Measurements from ENCODE around the gene ZNF558.

Gene ZNF558

DNA sequence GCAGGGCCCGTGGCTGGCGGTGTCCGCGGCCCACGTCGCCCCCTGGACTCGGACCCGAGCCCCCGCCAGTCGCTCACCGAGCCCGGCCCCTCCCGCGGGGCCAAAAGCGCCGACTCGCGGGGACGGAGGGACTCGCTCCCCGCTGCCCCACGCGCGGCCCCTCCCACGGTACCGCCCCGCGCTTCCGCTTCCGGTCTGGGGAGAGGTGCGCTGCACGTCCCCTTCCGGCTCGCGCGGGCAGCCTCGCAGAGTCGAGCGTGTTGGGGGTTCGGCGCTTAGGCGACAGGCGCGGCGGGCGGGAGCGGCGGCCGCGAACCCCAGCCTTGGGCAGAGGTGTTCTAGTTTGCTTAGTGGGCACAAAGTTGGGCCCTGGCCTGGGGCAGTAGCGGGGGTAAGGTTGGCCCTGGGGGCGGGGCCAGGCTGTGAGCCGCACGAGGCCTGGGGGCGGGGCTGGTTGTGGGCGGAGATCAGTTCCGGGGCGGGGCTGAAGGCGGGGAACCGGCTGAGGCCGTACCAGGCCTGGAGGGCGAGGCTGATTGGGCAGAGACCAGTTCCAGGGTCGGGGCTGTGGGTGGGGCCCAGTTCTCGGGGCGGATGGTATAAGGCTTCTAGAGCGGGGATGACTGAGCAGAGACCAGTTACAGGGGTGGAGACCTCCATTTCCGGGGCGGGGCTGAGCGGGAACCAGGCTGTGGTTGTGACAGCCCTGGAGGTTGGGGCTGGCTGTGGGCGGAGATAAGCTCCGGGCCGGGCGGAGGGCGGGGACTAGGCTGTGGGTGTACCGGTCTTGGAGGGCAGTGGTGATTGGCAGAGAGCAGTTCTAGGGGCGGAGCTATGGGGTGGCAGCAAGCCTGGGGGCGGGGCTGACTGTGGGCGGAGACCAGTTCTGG lies at the start of gene ZNF558, which contains the start of gene MBD3L1:
TSS of gene ZNF558 (minus strand) at position 173 of the 890 bp plus-strand sequence. CDS start 9,645 bp downstream, outside the sequence.
TSS of gene MBD3L1 (plus strand) at position 246 of the 890 bp plus-strand sequence. CDS start 10,302 bp downstream, outside the sequence.
- DNase-seq, result peak; percentile 95 to 100 (median 99)

DNA sequence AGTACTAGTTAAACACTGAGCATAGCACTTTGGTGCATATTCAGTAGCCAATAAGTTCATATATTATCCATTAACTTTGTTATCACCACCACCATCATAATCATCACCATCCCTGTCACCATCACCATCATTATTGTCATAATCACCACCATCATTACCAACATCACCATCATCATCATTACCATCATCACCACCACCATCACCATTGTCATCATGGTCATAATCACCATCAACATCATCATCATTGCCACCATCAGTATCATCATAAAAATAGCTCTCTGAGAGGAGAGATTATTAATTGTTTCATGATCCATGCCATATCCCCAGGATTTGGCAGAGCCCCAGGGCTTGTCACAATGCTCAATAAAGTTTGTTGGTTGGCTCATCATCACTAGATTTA lies 49.4 kb upstream of the ZNF558 start:
- no peak for DNase-seq

DNA sequence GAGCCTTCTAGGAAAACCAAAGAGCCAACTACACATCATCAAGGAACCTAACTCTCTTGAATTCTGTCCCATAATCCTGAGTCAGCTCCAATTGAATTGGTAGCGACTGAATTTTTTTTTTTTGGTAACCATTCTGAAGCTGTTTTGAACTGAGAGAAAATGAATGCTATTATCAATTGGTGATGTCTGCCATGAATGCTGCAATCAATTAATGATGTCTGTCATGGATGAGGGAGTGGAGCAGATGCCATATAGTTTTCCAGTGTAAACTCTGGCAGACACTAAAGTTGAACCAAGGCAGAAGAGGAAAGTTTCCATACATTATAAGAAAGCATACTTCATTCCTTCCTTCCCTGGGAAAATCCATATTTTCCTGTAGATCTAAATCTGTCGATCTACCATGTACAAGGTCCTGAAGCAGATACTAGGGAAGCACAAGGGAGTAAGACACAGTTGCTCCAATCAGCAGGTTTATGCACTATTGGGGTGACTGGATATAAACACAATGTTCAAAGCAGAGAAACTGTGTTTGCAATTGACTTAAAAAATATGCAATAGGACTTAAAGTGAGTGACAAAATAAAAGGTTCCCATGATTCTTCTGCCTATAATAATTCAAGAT lies 48.9 kb upstream of the ZNF558 start:
- DNase-seq, result no peak

DNA sequence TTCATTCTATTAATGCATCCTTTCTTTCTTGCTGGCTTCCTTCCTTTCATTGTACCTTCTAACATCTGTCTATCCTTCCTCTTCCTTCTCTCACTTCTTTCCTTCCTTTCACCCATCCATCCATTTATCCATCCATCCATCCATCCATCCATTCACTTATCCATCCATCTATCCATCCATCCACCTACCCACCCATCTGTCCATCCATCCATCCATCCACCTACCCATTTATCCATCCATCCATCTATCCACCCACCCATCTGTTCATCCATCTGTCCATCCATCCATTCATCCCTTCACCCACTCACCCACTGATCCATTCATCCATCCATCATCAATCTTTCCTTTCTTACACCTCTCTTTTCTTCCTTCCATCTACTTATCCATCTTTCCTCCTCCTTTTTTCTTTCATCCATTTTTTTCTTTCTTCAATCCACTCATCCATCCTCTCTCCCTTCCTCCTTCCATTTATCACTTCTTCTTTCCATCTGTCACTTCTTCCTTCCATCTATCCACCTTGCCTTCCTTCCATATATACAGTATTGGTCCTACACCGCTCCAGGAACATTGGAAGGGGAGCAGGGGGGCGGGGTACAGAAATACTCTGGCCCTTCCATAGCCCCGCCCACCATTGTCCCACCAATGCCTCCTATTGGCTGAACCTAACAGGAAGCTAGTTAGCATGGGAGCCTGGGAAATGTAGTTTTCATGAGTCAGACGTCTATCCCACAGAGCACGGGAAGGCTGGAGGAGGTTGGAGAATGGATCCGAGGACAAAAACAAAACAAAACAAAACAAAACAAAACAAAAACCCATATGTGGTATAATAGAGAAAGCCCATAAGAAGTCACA lies 46.0 kb upstream of the ZNF558 start:
- no peak for DNase-seq

DNA sequence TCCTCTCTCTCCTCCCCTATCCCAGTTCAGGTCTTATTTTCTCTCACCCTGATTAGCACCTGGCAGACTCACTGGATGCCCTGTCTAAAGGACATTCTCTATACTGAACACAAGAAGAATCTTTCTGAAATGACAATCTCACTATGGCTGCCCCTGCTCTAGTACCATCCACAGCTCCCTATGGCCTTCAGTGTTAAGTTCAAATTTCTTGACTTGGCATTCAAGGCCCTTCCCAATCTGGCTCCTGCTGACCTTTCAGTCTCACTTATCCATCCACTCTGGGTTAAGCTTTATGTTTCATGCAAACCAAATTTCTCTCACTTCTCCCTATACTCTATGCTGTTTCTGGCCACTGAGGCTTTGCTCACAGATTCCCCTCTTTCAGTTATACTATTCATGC lies 34.2 kb upstream of the ZNF558 start:
- no peak for DNase-seq

DNA sequence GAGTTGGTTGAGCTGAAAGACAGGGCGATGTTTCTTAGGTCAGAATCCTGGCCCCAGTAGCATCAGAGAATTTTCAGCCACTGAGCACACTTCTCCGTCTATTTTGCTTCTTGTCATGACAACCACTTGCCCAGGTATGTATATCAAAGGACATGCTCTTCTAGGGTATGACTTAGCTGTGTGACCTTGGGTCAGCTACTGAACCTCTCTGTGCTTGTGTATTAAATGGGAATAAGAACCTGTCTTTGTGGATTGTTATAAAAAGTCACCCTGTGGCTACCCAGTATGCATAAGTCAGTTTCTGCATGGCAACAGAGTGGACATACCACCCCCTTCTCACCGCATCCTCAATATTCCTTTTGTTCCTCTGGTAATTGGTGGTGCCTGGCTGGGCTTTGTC lies 26.2 kb upstream of the ZNF558 start:
- no peak for DNase-seq

DNA sequence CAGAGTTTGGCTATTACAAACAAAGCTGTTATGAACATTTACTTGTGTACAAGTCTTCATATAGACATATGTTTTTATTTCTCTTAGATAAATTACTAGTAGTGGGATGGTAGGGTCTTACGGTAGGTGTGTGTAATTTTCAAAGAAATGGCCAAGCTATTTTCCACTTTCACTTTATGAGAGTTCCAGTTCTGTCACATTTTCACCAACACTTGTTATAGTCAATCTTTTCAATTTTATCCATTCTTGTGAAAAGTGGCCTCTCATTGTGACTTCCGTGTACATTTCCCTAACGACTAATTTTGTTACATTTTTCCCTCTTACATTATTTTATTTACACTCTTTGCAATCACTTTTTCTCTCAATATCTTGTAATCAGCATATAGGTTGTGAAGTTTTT lies 18.4 kb upstream of the ZNF558 start:
- DNase-seq, result no peak

DNA sequence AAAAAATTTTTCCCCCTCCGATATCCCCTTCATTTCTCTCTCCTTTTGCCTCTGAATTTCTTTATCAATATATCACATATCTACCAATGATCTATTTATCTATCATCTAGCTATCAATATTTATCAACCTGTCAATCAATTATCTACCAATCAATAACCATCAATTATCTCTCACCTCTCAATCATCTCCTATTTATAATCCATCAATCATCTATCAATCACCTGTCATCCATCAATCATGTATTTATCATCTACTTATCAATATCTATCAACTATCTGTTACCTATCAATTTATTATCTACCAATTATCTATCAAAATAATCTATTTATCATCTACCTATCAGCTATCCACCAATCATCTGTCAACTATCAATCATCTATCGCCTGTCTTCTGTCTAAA lies 17.1 kb upstream of the ZNF558 start:
- DNase-seq, result no peak

DNA sequence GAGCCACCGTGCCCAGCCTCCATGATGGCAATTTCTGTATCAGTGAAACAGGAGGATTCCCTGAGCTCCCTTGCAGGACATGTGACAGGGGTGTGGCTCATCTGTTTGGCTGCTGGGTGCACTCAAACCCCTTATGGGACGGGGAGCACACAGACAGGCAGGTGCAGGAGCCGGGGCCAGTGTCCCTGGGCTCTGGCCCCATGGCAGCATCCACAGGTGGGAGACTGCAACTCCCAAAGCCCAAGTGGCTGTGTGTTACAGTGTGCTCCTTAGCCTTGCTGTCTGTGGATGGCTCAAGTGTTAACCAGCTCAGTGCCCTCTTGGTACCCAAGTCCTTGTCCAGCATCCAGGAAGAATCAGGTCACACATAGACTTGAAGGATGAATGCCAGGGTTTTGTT lies 14.7 kb upstream of the ZNF558 start:
- DNase-seq, result no peak

DNA sequence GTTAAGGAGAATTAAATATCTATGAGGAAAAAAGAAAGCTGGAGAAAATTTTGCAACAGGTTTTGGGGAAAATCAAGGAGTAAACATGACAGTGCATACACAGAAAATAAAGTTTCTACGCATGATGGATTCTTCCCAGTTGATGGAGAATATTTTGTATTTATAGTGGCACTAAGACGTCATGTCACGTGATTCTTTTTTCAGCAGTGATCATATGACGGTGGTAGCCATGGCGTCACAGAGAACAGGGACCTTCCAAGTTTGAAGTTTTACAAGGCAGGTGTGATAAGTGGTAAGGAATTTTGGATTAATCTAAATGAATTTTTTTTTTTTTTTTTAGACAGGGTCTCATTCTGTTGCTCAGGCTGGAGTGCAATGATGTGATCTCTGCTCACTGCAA lies 8.6 kb upstream of the ZNF558 start:
- no peak for DNase-seq

DNA sequence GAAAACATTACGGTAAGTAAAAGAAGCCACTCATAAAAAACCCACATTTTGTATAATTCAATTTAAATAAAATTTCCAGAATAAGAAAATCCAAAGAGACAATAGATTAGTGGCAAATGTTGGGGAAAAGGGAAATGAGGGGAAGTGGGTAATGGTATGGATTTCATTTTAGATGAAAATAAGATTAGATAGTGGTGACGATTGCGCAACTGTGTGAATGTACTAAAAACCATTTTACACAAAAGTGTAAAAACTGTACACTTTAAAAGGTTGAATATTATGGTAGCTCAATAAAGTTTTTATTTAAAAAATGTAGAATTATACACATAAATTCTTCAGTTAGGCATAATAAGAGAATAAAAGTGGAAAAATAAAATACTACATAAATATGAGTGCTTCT lies 3.8 kb upstream of the ZNF558 start:
- DNase-seq, result no peak

DNA sequence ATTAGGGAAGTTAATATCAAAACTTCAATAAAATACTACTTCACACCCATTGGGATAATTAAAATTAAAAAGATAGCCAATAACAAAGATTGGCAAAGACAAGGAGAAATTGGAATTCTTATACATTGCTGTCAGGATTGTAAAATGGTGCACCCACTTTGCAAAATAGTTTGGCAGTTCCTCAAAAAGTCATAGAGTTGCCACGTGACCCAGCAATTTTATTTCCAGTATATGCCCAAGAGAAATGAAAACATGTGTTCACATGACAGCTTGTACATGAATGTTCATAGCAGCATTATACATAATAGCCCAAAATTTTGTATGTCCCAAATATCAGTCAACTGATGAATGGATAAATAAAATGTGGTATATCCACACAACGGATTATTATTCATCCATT lies 3.3 kb upstream of the ZNF558 start:
- no peak for DNase-seq

DNA sequence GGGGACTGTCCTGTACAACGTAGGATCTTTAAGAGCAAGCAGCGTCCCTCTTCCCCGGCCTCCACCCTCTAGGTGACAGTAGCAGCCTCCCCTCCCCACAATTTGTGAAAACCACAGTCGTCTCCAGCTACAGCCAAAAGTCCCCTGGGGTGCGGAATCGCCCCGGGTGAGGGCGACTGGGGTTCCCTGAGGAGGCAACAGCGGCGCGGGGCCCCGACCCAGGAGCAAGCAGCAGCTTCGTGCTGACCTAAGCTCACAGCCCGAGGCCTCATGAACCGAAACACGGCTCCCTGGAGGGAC lies 322 bp downstream of the ZNF558 start:
- DNase-seq, result peak in 5 of 51 donors; percentile 21 to 63 (median 45)

DNA sequence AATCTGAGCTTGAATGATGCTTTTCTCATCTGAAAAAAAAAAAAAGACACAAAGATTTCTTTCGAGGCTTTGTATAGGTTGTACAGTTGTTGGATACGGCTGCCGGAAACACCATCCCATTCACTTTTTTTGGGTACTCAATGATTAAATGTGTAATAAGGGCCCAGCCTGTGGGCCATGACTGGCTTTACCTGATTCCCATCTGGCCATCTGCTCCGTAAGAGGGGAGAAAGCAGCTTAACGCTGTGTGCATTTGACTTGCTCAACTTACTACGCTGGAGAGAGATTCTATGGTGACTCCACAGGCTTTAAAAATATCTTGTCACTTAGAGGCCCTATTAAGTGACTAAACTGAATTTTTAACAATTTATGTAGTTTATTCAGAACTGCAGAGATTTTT lies 731 bp downstream of the ZNF558 start:
- DNase-seq, result no peak

DNA sequence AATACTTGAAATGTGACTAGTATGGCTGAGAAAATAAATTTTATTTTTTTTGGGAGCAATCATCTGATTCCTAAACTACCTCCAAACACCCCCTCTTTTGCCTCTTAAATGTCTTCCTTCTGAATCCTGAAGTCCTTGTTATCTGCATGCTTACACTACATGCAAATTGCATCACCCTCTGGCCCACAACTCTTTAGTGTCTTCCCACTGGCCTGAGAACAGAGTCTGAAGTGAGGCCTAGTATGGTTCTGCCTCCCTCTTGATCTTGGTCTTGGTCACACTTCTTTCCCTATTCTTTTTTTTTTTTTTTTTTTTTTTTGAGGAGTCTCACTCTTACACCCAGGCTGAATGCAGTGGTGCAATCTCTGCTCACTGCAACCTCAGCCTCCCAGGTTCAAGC lies 4.8 kb downstream of the ZNF558 start:
- no peak for DNase-seq

DNA sequence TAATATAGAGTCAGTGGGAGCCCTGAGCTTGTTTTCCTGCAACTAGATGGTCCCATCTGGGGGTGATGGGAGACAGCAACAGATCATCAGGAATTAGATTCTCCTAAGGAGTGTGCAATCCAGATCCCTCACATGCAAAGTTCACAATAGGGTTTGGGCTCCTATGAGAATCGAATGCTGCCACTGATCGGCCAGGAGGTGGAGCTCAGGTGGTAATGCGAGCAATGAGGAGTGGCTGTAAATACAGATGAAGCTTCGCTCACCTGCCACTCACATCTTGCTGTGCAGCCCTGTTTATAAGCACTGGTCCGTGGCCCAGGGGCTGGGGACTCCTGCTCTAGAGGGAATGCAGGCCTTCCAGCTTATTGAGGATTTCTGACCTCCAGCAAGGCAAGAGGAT lies 5.7 kb downstream of the ZNF558 start:
- no peak for DNase-seq

DNA sequence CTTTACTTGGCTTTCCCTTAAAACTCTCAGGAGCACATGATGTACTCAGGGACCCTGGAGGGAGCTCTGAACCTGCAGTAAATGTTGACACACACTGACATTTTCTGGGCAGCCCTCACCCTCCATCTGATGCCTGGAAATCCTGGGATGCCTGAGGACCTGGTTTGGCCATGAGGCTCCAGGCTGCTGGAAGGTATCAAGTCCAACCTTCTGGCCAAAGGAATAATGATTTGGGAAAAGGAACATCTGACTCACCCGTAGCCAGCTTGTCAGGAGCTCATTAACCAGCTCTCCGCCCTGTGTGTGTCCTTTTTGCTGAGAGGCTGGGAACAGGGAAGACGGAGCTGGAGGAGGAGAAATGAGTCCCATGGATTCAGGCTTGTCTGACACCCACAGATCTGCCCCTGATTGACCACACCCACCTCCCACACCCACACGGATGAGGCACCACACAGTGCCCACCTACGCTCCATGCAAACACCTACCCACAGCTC lies 10.3 kb downstream of the ZNF558 start:
- DNase-seq, result no peak

DNA sequence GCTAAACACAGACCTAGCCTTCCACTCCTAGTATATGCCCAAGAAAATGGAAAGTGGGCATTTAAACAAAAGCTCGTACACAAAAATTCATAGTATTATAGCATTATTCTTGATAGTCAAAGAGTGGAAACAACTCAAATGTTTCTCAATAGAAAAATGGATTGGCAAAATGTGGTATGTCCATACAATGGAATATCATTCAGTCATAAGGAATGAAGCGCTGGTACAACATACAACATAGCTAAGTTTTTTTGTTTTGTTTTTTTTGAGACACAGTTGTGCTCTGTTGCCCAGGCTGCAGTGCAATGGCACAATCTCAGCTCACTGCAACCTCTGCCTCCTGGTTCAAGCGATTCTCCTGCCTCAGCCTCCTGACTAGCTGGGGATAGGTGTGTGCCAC lies 11.9 kb downstream of the ZNF558 start:
- no peak for DNase-seq

DNA sequence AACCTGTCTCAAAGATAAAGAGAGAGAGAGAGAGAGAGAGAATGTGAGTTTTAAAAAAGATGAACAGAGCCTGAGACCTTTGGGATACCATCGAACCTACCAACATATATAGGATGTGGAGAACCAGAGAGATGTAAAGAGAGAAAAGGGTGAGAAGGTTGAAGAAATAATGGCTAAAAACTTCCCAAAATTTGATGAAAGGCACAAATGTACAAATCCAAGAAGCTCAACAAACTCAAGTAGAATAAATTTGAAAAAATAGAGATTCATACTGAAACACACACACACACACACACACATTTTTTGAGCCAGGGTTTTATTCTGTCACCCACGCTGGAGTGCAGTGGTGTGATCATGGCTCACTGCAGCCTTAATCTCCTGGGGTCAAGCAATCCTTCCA lies 16.3 kb downstream of the ZNF558 start:
- DNase-seq, result no peak

DNA sequence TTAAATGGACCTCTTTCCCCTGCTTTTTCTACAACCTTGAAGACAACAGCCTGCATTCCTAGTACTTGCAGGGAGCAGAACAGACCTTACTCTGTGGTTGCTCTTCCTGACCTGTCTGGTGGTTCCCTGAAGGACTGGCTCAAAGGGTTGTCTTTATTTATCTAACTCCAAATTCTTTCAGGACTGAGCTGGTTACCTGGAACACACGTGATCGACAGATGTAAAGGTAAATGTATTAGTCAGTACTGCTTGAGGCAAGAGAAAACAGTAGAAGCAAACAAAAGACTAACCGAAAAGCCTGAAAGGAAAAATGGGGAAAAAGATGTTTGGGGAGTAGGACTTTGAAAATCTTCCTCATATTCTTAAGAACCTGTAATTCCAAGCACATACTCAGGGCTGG lies 17.9 kb downstream of the ZNF558 start:
- DNase-seq, result no peak

DNA sequence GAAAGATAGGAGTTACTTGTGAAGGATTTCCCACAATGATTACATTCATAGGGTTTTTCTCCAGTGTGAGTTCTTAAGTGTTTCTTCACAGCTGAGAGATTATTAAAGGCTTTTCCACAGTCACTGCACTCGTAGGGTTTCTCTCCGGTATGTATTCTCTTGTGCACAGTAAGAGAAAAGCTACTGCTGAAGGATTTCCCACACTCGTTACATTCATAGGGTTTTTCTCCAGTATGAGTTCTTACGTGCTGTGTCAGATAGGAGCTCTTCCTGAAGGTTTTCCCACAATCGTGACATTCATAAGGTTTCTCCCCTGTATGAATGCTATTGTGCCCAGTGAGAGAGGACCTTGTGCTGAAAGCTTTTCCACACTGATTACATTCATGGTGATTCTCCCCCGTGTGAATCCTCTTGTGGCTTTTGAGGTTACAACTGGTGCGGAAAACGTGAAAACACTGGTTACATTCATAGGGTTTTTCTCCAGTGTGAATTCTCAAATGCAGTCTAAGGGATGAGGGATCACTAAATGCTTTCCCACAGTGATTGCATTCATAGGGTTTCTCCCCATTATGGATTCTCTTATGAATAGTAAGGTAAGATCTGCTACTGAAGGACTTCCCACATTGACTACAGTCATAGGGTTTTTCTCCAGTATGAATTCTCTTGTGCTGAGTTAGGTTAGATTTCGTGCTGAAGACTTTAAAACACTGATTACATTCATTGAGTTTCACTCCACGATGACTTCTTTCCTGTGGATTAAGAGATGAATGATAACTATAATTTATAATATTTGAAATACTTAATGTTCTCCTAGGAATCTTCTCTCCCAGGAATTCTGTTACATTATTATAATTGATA lies 20.6 kb downstream of the ZNF558 start:
- no peak for DNase-seq

Data from hypothalamus (tissue), 51 donors.